Stimulated activated naive CD8-positive, alpha-beta T cell treated with anti-CD3 and anti-CD28 coated beads, Interleukin-15, amount 100 ng/mL, for 72 hours (primary cell): ENCODE results near the gene CLOCK.

ENCODE experiments used
- ATAC-seq: fragments of 150-1000 bp; cut with Tn5 transposase; 2 replicates; pipeline ENCODE4 v1.10.0; 2021; ENCODE audit warnings: mild to moderate bottlenecking, moderate library complexity
- DNase-seq, 2 donors: peaks; one replicate each; pipeline ENCODE4 v3.0.0; 2021 to 2022
- H3K27ac Mint-ChIP-seq, 2 donors: one replicate each; pipeline ENCODE4 v1.8.0; 2022; ENCODE audit warnings: mild to moderate bottlenecking in 2 of 2, mixed read lengths in 2 of 2, moderate library complexity in 2 of 2
- H3K27me3 Mint-ChIP-seq: one replicate; pipeline ENCODE4 v1.8.0; 2022; ENCODE audit warnings: mixed read lengths
- H3K4me1 Mint-ChIP-seq: one replicate; pipeline ENCODE4 v1.8.0; 2022; ENCODE audit warnings: mild to moderate bottlenecking, mixed read lengths
- H3K4me3 Mint-ChIP-seq, 2 donors: one replicate each; pipeline ENCODE4 v1.8.0; 2022; ENCODE audit warnings: mild to moderate bottlenecking in 2 of 2, mixed read lengths in 2 of 2, moderate library complexity in 1 of 2
- H3K9me3 Mint-ChIP-seq, 2 donors: one replicate each; pipeline ENCODE4 v1.8.0; 2022; ENCODE audit warnings: mixed read lengths in 2 of 2

Gene CLOCK

GRCh38 chr4:55396308-55397125 is 150.2 kb downstream of the CLOCK start:
- peaks cover 53% of the 10 kb centered on the region for H3K4me1 Mint-ChIP-seq
- peak; percentile 35 for ATAC-seq
- H3K9me3 Mint-ChIP-seq, result no peaks in the 10 kb centered on the region
- H3K4me3 Mint-ChIP-seq, result peak overlapping the region; percentile 98 to 99
- H3K27ac Mint-ChIP-seq, result peak overlapping the region; percentile 74 to 94
- DNase-seq, result peak in 1 of 2 donors; percentile 33
- no peaks in the 10 kb centered on the region for H3K27me3 Mint-ChIP-seq

- peak; percentile 97 for ATAC-seq
Observed at GRCh38 chr4:55395529-55396307, 151.0 kb downstream of the CLOCK start, which contains the start of gene TMEM165. Gene TMEM165 (plus strand): TSS chr4:55395957. CDS start chr4:55396190, 233 bp downstream.

GRCh38 chr4:55395218-55395528 is 151.5 kb downstream of the CLOCK start:
- Mint-ChIP-seq H3K9me3 (no peaks in the 10 kb centered on the region), H3K4me1 (peaks cover 41% of the 10 kb centered on the region), H3K4me3 (peak overlapping the region; percentile 98 to 99), H3K27me3 (peaks cover 4% of the 10 kb centered on the region), H3K27ac (peak overlapping the region; percentile 95 to 97)
- DNase-seq (no peak), ATAC-seq (no peak)

More at GRCh38 chr4:55395529-55396307, 151.0 kb downstream of the CLOCK start, which contains the start of gene TMEM165:
- Mint-ChIP-seq H3K9me3 (no peaks in the 10 kb centered on the region), H3K4me3 (peak within 1 kb of the TSS; percentile 98 to 99), H3K27me3 (no peaks in the 10 kb centered on the region), H3K27ac (peak within 1 kb of the TSS; percentile 95 to 97), H3K4me1 (peaks cover 46% of the 10 kb centered on the region)
- peak; percentile 90 to 91 for DNase-seq

GRCh38 chr4:55393461-55394320 is 153.0 kb downstream of the CLOCK start:
- ATAC-seq, result no peak
- H3K27me3 Mint-ChIP-seq, result peaks cover 9% of the 10 kb centered on the region
- no peaks in the 10 kb centered on the region for H3K9me3 Mint-ChIP-seq
- DNase-seq, result no peak
- H3K4me3 Mint-ChIP-seq, result no peak overlapping the region
- peaks cover 33% of the 10 kb centered on the region for H3K4me1 Mint-ChIP-seq
- H3K27ac Mint-ChIP-seq, result no peak overlapping the region

- Mint-ChIP-seq H3K27ac (no peak overlapping the region), H3K4me3 (no peak overlapping the region), H3K27me3 (peaks cover 9% of the 10 kb centered on the region), H3K9me3 (no peaks in the 10 kb centered on the region), H3K4me1 (peaks cover 28% of the 10 kb centered on the region)
- DNase-seq (no peak), ATAC-seq (no peak)
Observed at GRCh38 chr4:55386840-55387239, 159.9 kb downstream of the CLOCK start.

- Mint-ChIP-seq H3K4me3 (no peak overlapping the region), H3K4me1 (peaks cover 28% of the 10 kb centered on the region), H3K27ac (no peak overlapping the region), H3K9me3 (no peaks in the 10 kb centered on the region), H3K27me3 (peaks cover 9% of the 10 kb centered on the region)
- DNase-seq, result no peak
- no peak for ATAC-seq
Observed at GRCh38 chr4:55386073-55386472, 160.6 kb downstream of the CLOCK start.

- H3K4me1 Mint-ChIP-seq, result peaks cover 28% of the 10 kb centered on the region
- H3K27me3 Mint-ChIP-seq, result peaks cover 6% of the 10 kb centered on the region
- H3K27ac Mint-ChIP-seq, result no peak overlapping the region
- ATAC-seq (peak; percentile 46), DNase-seq (no peak)
- no peak overlapping the region for H3K4me3 Mint-ChIP-seq
- H3K9me3 Mint-ChIP-seq, result no peaks in the 10 kb centered on the region
Observed at GRCh38 chr4:55385201-55385649, 161.5 kb downstream of the CLOCK start.

- Mint-ChIP-seq H3K27ac (no peak overlapping the region), H3K4me3 (no peak overlapping the region), H3K27me3 (no peaks in the 10 kb centered on the region), H3K4me1 (peaks cover 24% of the 10 kb centered on the region), H3K9me3 (no peaks in the 10 kb centered on the region)
- ATAC-seq (no peak), DNase-seq (no peak)
Observed at GRCh38 chr4:55382488-55383003, 164.2 kb downstream of the CLOCK start.

GRCh38 chr4:55381502-55381901 is 165.2 kb downstream of the CLOCK start:
- ATAC-seq (no peak), DNase-seq (no peak)
- H3K4me3 Mint-ChIP-seq, result no peak overlapping the region
- H3K27ac Mint-ChIP-seq, result no peak overlapping the region
- H3K4me1 Mint-ChIP-seq, result peaks cover 14% of the 10 kb centered on the region
- H3K9me3 Mint-ChIP-seq, result no peaks in the 10 kb centered on the region
- H3K27me3 Mint-ChIP-seq, result no peaks in the 10 kb centered on the region

- no peak for DNase-seq
- Mint-ChIP-seq H3K27me3 (no peaks in the 10 kb centered on the region), H3K4me3 (no peak overlapping the region), H3K27ac (no peak overlapping the region), H3K9me3 (no peaks in the 10 kb centered on the region), H3K4me1 (peaks cover 7% of the 10 kb centered on the region)
- no peak for ATAC-seq
Observed at GRCh38 chr4:55380576-55380975, 166.1 kb downstream of the CLOCK start.

GRCh38 chr4:55378617-55379467 is 167.9 kb downstream of the CLOCK start:
- H3K4me1 Mint-ChIP-seq, result no peaks in the 10 kb centered on the region
- no peaks in the 10 kb centered on the region for H3K9me3 Mint-ChIP-seq
- no peak for DNase-seq

More at GRCh38 chr4:55378617-55379467, 167.9 kb downstream of the CLOCK start:
- H3K27me3 Mint-ChIP-seq, result no peaks in the 10 kb centered on the region
- H3K27ac Mint-ChIP-seq, result no peak overlapping the region
- no peak for ATAC-seq
- no peak overlapping the region for H3K4me3 Mint-ChIP-seq
